GM12878 (cell line): Measurements from ENCODE around the gene KRTAP2-4. TPM values are rescaled to one million over a fixed set of nuclear protein-coding genes. Genes with fewer than 3 reads are reported as not detected.
"Not testable (repeated sequence)": the region's sequence is repeated elsewhere in the genome, so short reads cannot be mapped to it uniquely, and the experiment has no call there.

ENCODE experiments used
- ATAC-seq: fragments of 200-7000 bp; cut with Tn5 transposase; 3 replicates; pipeline ENCODE4 v1.9.1; 2020; ENCODE audit warnings: mild to moderate bottlenecking, moderate library complexity
- BruUV-seq: library from RNA; stranded (reverse); fragments of 400-500 nt; replicated peaks from 2 replicates; lab custom pipeline; 2021; lab: Mats Ljungman, UMichigan
- CTCF ChIA-PET: fragments of 300-600 bp; sonication (Branson Sonifier 250); formaldehyde crosslinking; extraction: SDS; loops from one replicate; lab custom pipeline; 2021; ENCODE audit warnings: inconsistent platforms; lab: Yijun Ruan, JAX
- POLR2A ChIA-PET: fragments of 350-600 bp; formaldehyde crosslinking; extraction: SDS; loops from one replicate; lab custom pipeline; 2021; ENCODE audit warnings: inconsistent platforms; lab: Charles Lee
- RAD21 ChIA-PET: fragments of 300-600 bp; sonication (Branson Sonifier 250); formaldehyde crosslinking; loops from one replicate; lab custom pipeline; 2023; ENCODE audit warnings: antibody characterized with exemption; ENCODE audit not compliant: unreplicated experiment; lab: Charles Lee
- SMC1A ChIA-PET: fragments of 300-600 bp; sonication (Branson Sonifier 250); formaldehyde crosslinking; loops from one replicate; lab custom pipeline; 2023; ENCODE audit not compliant: unreplicated experiment, uncharacterized antibody; lab: Charles Lee
- DNase-seq: peaks from one replicate; pipeline ENCODE4 v3.0.0-alpha.2; 2011; ENCODE audit warnings: low read depth, low spot score
- FAIRE-seq: peaks from 3 replicates; lab custom pipeline; 2011; peaks lifted over from hg19 to GRCh38; lab: Jason Lieb, UNC
- H2AFZ ChIP-seq: 2 replicates; pipeline ENCODE4 v1.6.0; 2011; ENCODE audit warnings: low read depth, low read length, control low read depth; ENCODE audit not compliant: control insufficient read depth
- H3K27ac ChIP-seq: 2 replicates; pipeline ENCODE4 v1.5.1; 2011; ENCODE audit warnings: control low read depth; ENCODE audit not compliant: control insufficient read depth, insufficient read depth
- H3K27me3 ChIP-seq, 2 experiments: replicated peaks in 1 of 2; 2 replicates each; pipeline versions ENCODE4 v1.6.0 to v1.6.1; 2011; ENCODE audit warnings: low read length in 1 of 2; ENCODE audit not compliant: control insufficient read depth in 2 of 2, insufficient read depth in 2 of 2
- H3K36me3 ChIP-seq, 2 experiments: 2 replicates each; pipeline ENCODE4 v1.5.1; 2011; ENCODE audit warnings: low read length in 1 of 2; ENCODE audit not compliant: control insufficient read depth in 2 of 2, insufficient read depth in 2 of 2
- H3K4me1 ChIP-seq: 2 replicates; pipeline ENCODE4 v1.6.1; 2011; ENCODE audit warnings: mild to moderate bottlenecking, low read length, moderate library complexity, mixed read lengths; ENCODE audit not compliant: control insufficient read depth, insufficient read depth
- H3K4me2 ChIP-seq: 2 replicates; pipeline ENCODE4 v1.6.0; 2011; ENCODE audit warnings: control low read depth; ENCODE audit not compliant: control insufficient read depth, insufficient read depth
- H3K4me3 ChIP-seq: fragments of 200-600 bp; sonication (generic); 2 replicates; pipeline ENCODE4 v1.5.1; 2016
- H3K79me2 ChIP-seq: 2 replicates; pipeline ENCODE4 v1.6.0; 2011; ENCODE audit warnings: low read length; ENCODE audit not compliant: control insufficient read depth, insufficient read depth
- H3K9ac ChIP-seq: 2 replicates; pipeline ENCODE4 v1.8.0; 2011; ENCODE audit warnings: low read length, control low read depth, mixed read lengths; ENCODE audit not compliant: control insufficient read depth, insufficient read depth
- H3K9me3 ChIP-seq: replicated peaks from 3 replicates; pipeline ENCODE4 v1.5.1; 2011; ENCODE audit warnings: mild to moderate bottlenecking, low read length; ENCODE audit not compliant: control insufficient read depth, insufficient read depth
- H4K20me1 ChIP-seq: 2 replicates; pipeline ENCODE4 v1.6.0; 2011; ENCODE audit not compliant: control insufficient read depth, insufficient read depth
- HDAC6 ChIP-seq: fragments of 200-600 bp; sonication (generic); IDR thresholded peaks from one replicate; pipeline ENCODE4 v1.8.0; 2017; ENCODE audit warnings: antibody characterized with exemption; ENCODE audit not compliant: unreplicated experiment
- HDGF ChIP-seq: fragments of 450-650 bp; IDR thresholded peaks from 2 replicates; pipeline ENCODE4 v1.6.1; 2016; ENCODE audit warnings: antibody characterized with exemption
- IKZF2 ChIP-seq, 2 experiments: fragments of 450-650 bp; IDR thresholded peaks; 2 replicates each; pipeline ENCODE4 v1.6.1; 2017; ENCODE audit warnings: mild to moderate bottlenecking in 2 of 2, moderate library complexity in 2 of 2
- KLF5 ChIP-seq: fragments of 450-650 bp; IDR thresholded peaks from 2 replicates; pipeline ENCODE4 v1.6.1; 2014; ENCODE audit warnings: mild to moderate bottlenecking; ENCODE audit not compliant: partially characterized antibody
- NBN ChIP-seq: fragments of 450-650 bp; IDR thresholded peaks from 2 replicates; pipeline ENCODE4 v1.6.1; 2016
- NR2C2 ChIP-seq: IDR thresholded peaks from 2 replicates; pipeline ENCODE4 v1.6.1; 2011; ENCODE audit warnings: borderline replicate concordance, low read depth; ENCODE audit not compliant: control insufficient read depth, insufficient read length
- POU2F2 ChIP-seq: IDR thresholded peaks from 3 replicates; pipeline ENCODE4 v1.6.1; 2011; ENCODE audit warnings: low read depth, mild to moderate bottlenecking, low read length, borderline replicate concordance
- RB1 ChIP-seq: fragments of 450-650 bp; formaldehyde crosslinking; IDR thresholded peaks from 2 replicates; pipeline ENCODE4 v1.6.1; 2017; ENCODE audit warnings: mild to moderate bottlenecking, borderline replicate concordance
- RBBP5 ChIP-seq: fragments of 200-600 bp; sonication (generic); conservative IDR thresholded peaks from 2 replicates; pipeline ENCODE4 v1.6.1; 2016
- RCOR1 ChIP-seq: conservative IDR thresholded peaks from 2 replicates; pipeline ENCODE4 v1.6.1; 2012; ENCODE audit warnings: low read depth, low read length, improper control_type of control experiment
- SIN3A ChIP-seq: IDR thresholded peaks from 2 replicates; pipeline ENCODE4 v1.6.1; 2012; ENCODE audit warnings: low read depth, low read length, improper control_type of control experiment
- SIX5 ChIP-seq: IDR thresholded peaks from 2 replicates; pipeline ENCODE4 v1.6.1; 2011; ENCODE audit warnings: mild to moderate bottlenecking, low read depth, low read length, moderate library complexity; ENCODE audit not compliant: severe bottlenecking
- SUPT20H ChIP-seq: IDR thresholded peaks from 2 replicates; pipeline ENCODE4 v1.6.1; 2011; ENCODE audit warnings: low read depth, mild to moderate bottlenecking, low read length, moderate library complexity, borderline replicate concordance; ENCODE audit not compliant: control insufficient read depth
- SUZ12 ChIP-seq: fragments of 200-600 bp; sonication (generic); IDR thresholded peaks from one replicate; pipeline ENCODE4 v1.6.1; 2018; ENCODE audit warnings: antibody characterized with exemption, mild to moderate bottlenecking; ENCODE audit not compliant: unreplicated experiment
- TCF3 ChIP-seq: IDR thresholded peaks from 2 replicates; pipeline ENCODE4 v1.6.1; 2012; ENCODE audit warnings: low read depth, mild to moderate bottlenecking, low read length, borderline replicate concordance; ENCODE audit not compliant: insufficient read depth
- YY1 ChIP-seq: IDR thresholded peaks from 2 replicates; pipeline ENCODE4 v1.6.1; 2011; ENCODE audit warnings: low read depth, mild to moderate bottlenecking, low read length
- ZNF217 ChIP-seq: fragments of 450-650 bp; IDR thresholded peaks from 2 replicates; pipeline ENCODE4 v1.6.1; 2017; ENCODE audit warnings: antibody characterized with exemption, mild to moderate bottlenecking
- WGBS: methylation state at CpG from one replicate; pipeline ENCODE4 v1.1.6; 2016; ENCODE audit warnings: low lambda C conversion rate; ENCODE audit not compliant: insufficient replicate concordance, insufficient coverage; ENCODE audit errors: missing lambda C conversion rate; 5-methylcytosine and 5-hydroxymethylcytosine counted together
- in situ Hi-C: fragments of 300-500 bp; cut with MboI; formaldehyde crosslinking; loops from 9 replicates; pipeline ENCODE4 v1.14.3; 2018; ENCODE audit warnings: mixed read lengths
- intact Hi-C: fragments of 100-400 bp; cut with micrococcal nuclease; formaldehyde crosslinking; loops from one replicate; pipeline ENCODE4 v1.14.2; 2022; ENCODE audit not compliant: unreplicated experiment
- polyA plus RNA-seq, 11 experiments: library from polyadenylated mRNA; depleted of rRNA in 4 of 11; unstranded in 6 of 11; stranded (reverse) in 5 of 11; fragments of >200 nt; fragmentation: Nextera tagmentation in 4 of 11; fragmentation: Illumina TruSeq in 1 of 11; extraction: Ambion mirVana in 4 of 11; extraction: Trizol in 1 of 11; gene quantifications; 1 replicate in 1 of 11; 2 replicates in 10 of 11; pipeline versions ENCODE4 v1.2.1 to v1.2.3, GENCODE V29; 2011 to 2016; ENCODE audit warnings: inconsistent platforms in 2 of 11, missing spikeins in 2 of 11, low read depth in 1 of 11
- total RNA-seq, 4 experiments: library from RNA; depleted of rRNA in 3 of 4; stranded (reverse); fragments of >200 nt in 3 of 4; fragmentation: Illumina TruSeq in 1 of 4; extraction: Trizol in 1 of 4; gene quantifications; 2 replicates each; pipeline versions ENCODE4 v1.2.1 to v1.2.3, GENCODE V29; 2013 to 2021
- TF ChIP-seq, protein P1 (sequence below): IDR thresholded peaks from 2 replicates; pipeline ENCODE4 v1.6.1; 2011; ENCODE audit warnings: borderline replicate concordance, low read depth, mild to moderate bottlenecking, moderate library complexity, mixed read lengths, low read length; ENCODE audit not compliant: insufficient read depth; ENCODE audit errors: extremely low read length
- TF ChIP-seq, protein P2 (sequence below): fragments of 450-650 bp; IDR thresholded peaks from 2 replicates; pipeline ENCODE4 v1.6.1; 2014; ENCODE audit warnings: mild to moderate bottlenecking

KRTAP2-4 gene
- total and polyA plus RNA-seq, 10 of the 15 experiments (the other 5 are each of a cell fraction or from before 2014, with no cell fraction given) = not detected

- SMC1A ChIA-PET = no interaction called here
Observed at GRCh38 chr17:41096055-41096454, 30.4 kb upstream of the KRTAP2-4 start.

GRCh38 chr17:41088760-41089352 lies 23.2 kb upstream of the KRTAP2-4 start:
- H2AFZ ChIP-seq, H4K20me1 ChIP-seq, SMC1A ChIA-PET, FAIRE-seq, H3K27ac ChIP-seq, H3K4me3 ChIP-seq, ATAC-seq, RAD21 ChIA-PET, H3K36me3 ChIP-seq, POLR2A ChIA-PET, H3K27me3 ChIP-seq, H3K4me2 ChIP-seq, DNase-seq, H3K9ac ChIP-seq, H3K79me2 ChIP-seq, H3K9me3 ChIP-seq, BruUV-seq, intact Hi-C loops, CTCF ChIA-PET, in situ Hi-C loops, H3K4me1 ChIP-seq: not testable (repeated sequence)
- WGBS = 0% methylated on average over 4 of the region's 4 CpGs

More at GRCh38 chr17:41096055-41096454, 30.4 kb upstream of the KRTAP2-4 start:
- Histone ChIP-seq H4K20me1 (no peaks in the 10 kb centered on the region), H3K36me3 (no peaks in the 10 kb centered on the region), H3K9me3 (no peaks in the 10 kb centered on the region), H3K4me1 (no peaks in the 10 kb centered on the region), H3K79me2 (no peaks in the 10 kb centered on the region), H3K4me3 (no peak overlapping the region), H3K27ac (no peak overlapping the region), H3K4me2 (no peak overlapping the region), H2AFZ (no peak overlapping the region), H3K27me3 (no peaks in the 10 kb centered on the region; a peak in 1 of 4 replicates), H3K9ac (no peak overlapping the region)
- WGBS = 73% methylated on average over 7 of the region's 7 CpGs
- no TSS peak for BruUV-seq
- ATAC-seq = no peak
- in situ Hi-C loops (no loop called here), intact Hi-C loops (no loop called here)
- CTCF ChIA-PET = no interaction called here
- POLR2A ChIA-PET = no interaction called here
- TF ChIP-seq HDAC6 (no peak), ZNF217 (no peak), RBBP5 (no peak), SIN3A (no peak), SIX5 (no peak), NR2C2 (no peak), SUZ12 (no peak), KLF5 (no peak), HDGF (no peak), TCF3 (no peak), RB1 (no peak), POU2F2 (no peak), NBN (no peak), RCOR1 (no peak), SUPT20H (no peak), IKZF2 (IDR thresholded peaks at IDR 0.05) (no peak), YY1 (no peak)
- TF ChIP-seq, protein P1, sequence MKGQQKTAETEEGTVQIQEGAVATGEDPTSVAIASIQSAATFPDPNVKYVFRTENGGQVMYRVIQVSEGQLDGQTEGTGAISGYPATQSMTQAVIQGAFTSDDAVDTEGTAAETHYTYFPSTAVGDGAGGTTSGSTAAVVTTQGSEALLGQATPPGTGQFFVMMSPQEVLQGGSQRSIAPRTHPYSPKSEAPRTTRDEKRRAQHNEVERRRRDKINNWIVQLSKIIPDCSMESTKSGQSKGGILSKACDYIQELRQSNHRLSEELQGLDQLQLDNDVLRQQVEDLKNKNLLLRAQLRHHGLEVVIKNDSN = no peak
- TF ChIP-seq, protein P2, sequence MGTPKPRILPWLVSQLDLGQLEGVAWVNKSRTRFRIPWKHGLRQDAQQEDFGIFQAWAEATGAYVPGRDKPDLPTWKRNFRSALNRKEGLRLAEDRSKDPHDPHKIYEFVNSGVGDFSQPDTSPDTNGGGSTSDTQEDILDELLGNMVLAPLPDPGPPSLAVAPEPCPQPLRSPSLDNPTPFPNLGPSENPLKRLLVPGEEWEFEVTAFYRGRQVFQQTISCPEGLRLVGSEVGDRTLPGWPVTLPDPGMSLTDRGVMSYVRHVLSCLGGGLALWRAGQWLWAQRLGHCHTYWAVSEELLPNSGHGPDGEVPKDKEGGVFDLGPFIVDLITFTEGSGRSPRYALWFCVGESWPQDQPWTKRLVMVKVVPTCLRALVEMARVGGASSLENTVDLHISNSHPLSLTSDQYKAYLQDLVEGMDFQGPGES = no peak
- DNase-seq = no peak
- RAD21 ChIA-PET = no interaction called here
- FAIRE-seq = no peak
